Ovary (tissue), 3 donors: ENCODE measurements around the gene SPRED2.
A peak's percentile ranks its signal among the peaks of the same experiment; 100 is the strongest.

Experiments used
- CTCF ChIP-seq, 3 donors: fragments of 450-650 bp in 2 of 3; fragments of 200-600 bp in 1 of 3; IDR thresholded peaks; one replicate each; pipeline versions ENCODE4 v1.5.1 to v1.8.0; 2016 to 2022; ENCODE audit warnings: antibody characterized with exemption in 3 of 3, mild to moderate bottlenecking in 1 of 3
- EP300 ChIP-seq: sonication (generic); formaldehyde crosslinking; IDR thresholded peaks from one replicate; pipeline ENCODE4 v1.6.1; 2017; ENCODE audit warnings: antibody characterized with exemption
- POLR2A ChIP-seq: fragments of 450-650 bp; IDR thresholded peaks from one replicate; pipeline ENCODE4 v1.6.1; 2017; ENCODE audit warnings: antibody characterized with exemption, mild to moderate bottlenecking, moderate library complexity
- donor health status: DM: no; HTN: no; CAD: no.

- peak; percentile 11 for TF ChIP-seq POLR2A
- TF ChIP-seq CTCF (IDR thresholded peaks at IDR 0.05) = no peak
- TF ChIP-seq EP300 = peak; percentile 83
Observed at GRCh38 chr2:65300134-65300760, 132.2 kb downstream of the SPRED2 start.
